Nephron (organoid): ENCODE measurements around the gene HIPK4.
"Not testable (repeated sequence)": the region's sequence is repeated elsewhere in the genome, so short reads cannot be mapped to it uniquely, and the experiment has no call there.

Source experiments
- H3K27ac Mint-ChIP-seq, 3 experiments: 2 replicates each; pipeline ENCODE4 v1.8.0; 2020; ENCODE audit warnings: mixed read lengths in 3 of 3, mild to moderate bottlenecking in 2 of 3, moderate library complexity in 1 of 3
- H3K27me3 Mint-ChIP-seq: 2 replicates; pipeline ENCODE4 v1.8.0; 2021; ENCODE audit warnings: low read depth, mild to moderate bottlenecking, moderate library complexity, mixed read lengths
- H3K36me3 Mint-ChIP-seq: 2 replicates; pipeline ENCODE4 v1.8.0; 2020; ENCODE audit warnings: low read depth, mixed read lengths
- H3K4me1 Mint-ChIP-seq: 2 replicates; pipeline ENCODE4 v1.8.0; 2020; ENCODE audit warnings: mixed read lengths
- H3K4me3 Mint-ChIP-seq, 3 experiments: 2 replicates each; pipeline ENCODE4 v1.8.0; 2020; ENCODE audit warnings: mild to moderate bottlenecking in 3 of 3, mixed read lengths in 3 of 3, moderate library complexity in 2 of 3
- H3K9me3 Mint-ChIP-seq: 2 replicates; pipeline ENCODE4 v1.8.0; 2020; ENCODE audit warnings: mixed read lengths
- CTCF ChIP-seq, 3 experiments: fragments of 200-600 bp; sonication (generic); IDR thresholded peaks; one replicate each; pipeline ENCODE4 v1.5.0; 2021; ENCODE audit warnings: antibody characterized with exemption in 3 of 3; ENCODE audit not compliant: unreplicated experiment in 3 of 3

Gene HIPK4

GRCh38 chr19:40390084-40390742 lies at the start of gene HIPK4:
TSS of gene HIPK4 (minus strand) at chr19:40390181. CDS start at chr19:40389902, 279 bp downstream.
- no peaks in the 10 kb centered on the region for H3K27me3 Mint-ChIP-seq
- no peak for TF ChIP-seq CTCF (IDR thresholded peaks at IDR 0.05; ENCODE audit: unreplicated experiment in 3 of 3)
- peaks cover 6% of the 10 kb centered on the region for H3K4me1 Mint-ChIP-seq
- no peak within 1 kb of the TSS for H3K27ac Mint-ChIP-seq
- no peak within 1 kb of the TSS for H3K4me3 Mint-ChIP-seq
- H3K9me3 Mint-ChIP-seq, result no peaks in the 10 kb centered on the region
- no peaks in the 10 kb centered on the region for H3K36me3 Mint-ChIP-seq

- H3K9me3 Mint-ChIP-seq, result no peaks in the 10 kb centered on the region
- no peak for TF ChIP-seq CTCF (IDR thresholded peaks at IDR 0.05; ENCODE audit: unreplicated experiment in 3 of 3)
- H3K27me3 Mint-ChIP-seq, result no peaks in the 10 kb centered on the region
- peak overlapping the region; percentile 29 to 74 (median 34) for H3K27ac Mint-ChIP-seq
- H3K36me3 Mint-ChIP-seq, result peaks cover 29% of the 10 kb centered on the region
- H3K4me3 Mint-ChIP-seq, result peak overlapping the region; percentile 40 to 69 (median 66)
- H3K4me1 Mint-ChIP-seq, result peaks cover 39% of the 10 kb centered on the region
These were observed 48.3 kb upstream of the HIPK4 start for GRCh38 chr19:40438284-40438683.

GRCh38 chr19:40433391-40434216 lies 43.6 kb upstream of the HIPK4 start:
- Mint-ChIP-seq H3K9me3 (no peaks in the 10 kb centered on the region), H3K36me3 (peaks cover 5% of the 10 kb centered on the region), H3K27ac (peak overlapping the region; percentile 99 to 100 (median 99)), H3K4me3 (peak overlapping the region; percentile 86 to 88 (median 88)), H3K4me1 (peaks cover 31% of the 10 kb centered on the region), H3K27me3 (no peaks in the 10 kb centered on the region)
- TF ChIP-seq CTCF (IDR thresholded peaks at IDR 0.05; ENCODE audit: unreplicated experiment in 3 of 3), result no peak

- H3K9me3 Mint-ChIP-seq, H3K27me3 Mint-ChIP-seq, H3K36me3 Mint-ChIP-seq: not testable (repeated sequence)
- Mint-ChIP-seq H3K4me1 (peaks cover 27% of the 10 kb centered on the region), H3K27ac (peak overlapping the region; percentile 99 to 100 (median 99)), H3K4me3 (peak overlapping the region; percentile 86 to 88 (median 88))
These were observed 42.8 kb upstream of the HIPK4 start for GRCh38 chr19:40432760-40433159.

- peaks cover 27% of the 10 kb centered on the region for H3K4me1 Mint-ChIP-seq
- peak overlapping the region; percentile 86 to 100 (median 90) for H3K27ac Mint-ChIP-seq
- no peak for TF ChIP-seq CTCF (IDR thresholded peaks at IDR 0.05; ENCODE audit: unreplicated experiment in 3 of 3)
- no peaks in the 10 kb centered on the region for H3K27me3 Mint-ChIP-seq
- H3K36me3 Mint-ChIP-seq, result no peaks in the 10 kb centered on the region
- H3K9me3 Mint-ChIP-seq, result no peaks in the 10 kb centered on the region
- peak overlapping the region; percentile 65 to 73 (median 66) for H3K4me3 Mint-ChIP-seq
These were observed 41.7 kb upstream of the HIPK4 start for GRCh38 chr19:40431698-40432097.

GRCh38 chr19:40430242-40430641 lies 40.3 kb upstream of the HIPK4 start:
- not testable (repeated sequence) for H3K27ac Mint-ChIP-seq, H3K4me3 Mint-ChIP-seq, H3K9me3 Mint-ChIP-seq, H3K36me3 Mint-ChIP-seq, H3K27me3 Mint-ChIP-seq
- H3K4me1 Mint-ChIP-seq, result peaks cover 22% of the 10 kb centered on the region

- H3K27me3 Mint-ChIP-seq, H3K27ac Mint-ChIP-seq, H3K9me3 Mint-ChIP-seq, H3K36me3 Mint-ChIP-seq: not testable (repeated sequence)
- H3K4me3 Mint-ChIP-seq, result peak overlapping the region in 1 of 3 experiments; percentile 58
- peaks cover 22% of the 10 kb centered on the region for H3K4me1 Mint-ChIP-seq
These were observed 38.2 kb upstream of the HIPK4 start for GRCh38 chr19:40428197-40428596.
